Raji (cell line): ENCODE data around the gene AMPD2.
A peak's percentile ranks its signal among the peaks of the same experiment; 100 is the strongest.

Experiments
- POLR2A ChIP-seq: IDR thresholded peaks from 2 replicates; pipeline ENCODE4 v1.6.1; 2011; ENCODE audit warnings: low read depth, low read length, control low read depth; ENCODE audit not compliant: insufficient read depth

Gene AMPD2

DNA sequence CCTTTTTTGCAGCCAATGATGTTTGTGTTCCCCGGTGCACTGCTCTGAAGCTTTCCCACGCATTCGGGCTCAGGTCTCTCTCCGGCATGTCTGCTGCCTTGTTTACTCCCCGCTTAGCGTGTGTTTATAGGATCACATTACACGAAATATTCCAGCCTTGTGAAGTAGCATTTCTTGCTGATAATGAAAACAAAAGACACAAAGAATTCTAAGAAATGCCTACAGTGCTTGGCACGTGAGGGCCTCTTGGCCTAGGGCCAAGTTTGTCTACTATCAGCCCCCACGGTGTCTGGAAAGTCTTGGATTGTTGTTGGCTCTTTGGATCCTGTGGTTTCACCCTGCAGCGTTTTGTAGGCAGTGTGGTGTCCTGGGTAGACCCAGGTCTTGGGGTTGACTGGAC, 25.0 kb downstream of the AMPD2 start:
- no peak for TF ChIP-seq POLR2A

- TF ChIP-seq POLR2A: no peak
Measured at GRCh38 chr1:109649491-109649914, 29.9 kb downstream of the AMPD2 start.

DNA sequence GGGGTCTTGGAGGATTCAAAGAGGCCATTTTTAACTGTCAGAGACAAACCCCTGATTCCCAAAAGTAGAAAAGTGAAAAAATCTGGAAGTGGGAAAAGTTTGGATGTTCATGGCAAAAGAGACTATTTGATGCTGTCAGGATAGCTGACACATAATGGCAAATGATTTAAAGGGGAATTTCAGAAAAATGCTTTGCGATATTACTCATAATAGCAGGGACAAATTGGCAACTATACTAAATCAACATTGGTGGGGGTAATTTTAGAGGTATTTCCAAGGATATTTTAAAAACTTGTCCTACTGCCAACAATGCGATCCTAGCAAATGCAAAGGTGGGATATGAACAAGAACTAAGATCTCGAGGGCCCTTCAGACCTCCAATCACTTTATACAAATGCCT, 31.0 kb downstream of the AMPD2 start:
- no peak for TF ChIP-seq POLR2A

DNA sequence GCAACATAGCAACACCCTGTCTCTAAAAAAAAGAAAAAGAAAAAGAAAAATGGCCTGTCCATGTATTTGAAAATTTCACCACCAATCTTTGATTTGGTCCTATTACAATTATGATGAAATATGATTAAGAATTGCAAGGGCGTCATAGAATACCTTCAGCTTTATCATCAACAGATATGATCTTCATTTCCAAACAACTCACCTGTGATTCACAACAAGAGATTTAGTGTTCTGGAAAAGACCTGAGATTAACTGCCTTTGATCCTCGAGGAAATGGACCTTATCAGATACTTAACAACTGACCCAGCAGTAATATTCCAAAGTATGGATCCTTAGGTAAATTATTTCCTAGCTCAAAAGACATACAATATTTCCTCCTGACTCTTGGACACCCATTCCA, 32.8 kb downstream of the AMPD2 start:
- no peak for TF ChIP-seq POLR2A

DNA sequence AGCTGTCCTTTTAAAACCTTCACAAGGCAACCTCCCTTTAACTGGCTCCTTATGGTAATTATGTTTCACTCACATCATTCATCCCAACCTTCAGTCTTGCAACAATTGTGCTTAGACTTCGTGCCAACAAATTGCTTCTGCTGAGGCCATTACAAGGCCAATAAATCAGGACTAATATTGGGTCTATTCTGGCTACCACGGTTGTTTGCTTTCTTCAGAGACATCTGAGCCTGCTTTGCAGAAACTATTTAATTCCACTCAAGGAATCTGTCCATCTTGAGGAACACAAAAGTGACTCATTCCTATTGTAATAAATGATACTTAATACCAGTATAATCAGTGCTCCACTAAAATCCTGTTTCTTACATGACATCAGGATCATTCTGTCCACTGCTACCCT, 33.7 kb downstream of the AMPD2 start:
- TF ChIP-seq POLR2A: no peak

DNA sequence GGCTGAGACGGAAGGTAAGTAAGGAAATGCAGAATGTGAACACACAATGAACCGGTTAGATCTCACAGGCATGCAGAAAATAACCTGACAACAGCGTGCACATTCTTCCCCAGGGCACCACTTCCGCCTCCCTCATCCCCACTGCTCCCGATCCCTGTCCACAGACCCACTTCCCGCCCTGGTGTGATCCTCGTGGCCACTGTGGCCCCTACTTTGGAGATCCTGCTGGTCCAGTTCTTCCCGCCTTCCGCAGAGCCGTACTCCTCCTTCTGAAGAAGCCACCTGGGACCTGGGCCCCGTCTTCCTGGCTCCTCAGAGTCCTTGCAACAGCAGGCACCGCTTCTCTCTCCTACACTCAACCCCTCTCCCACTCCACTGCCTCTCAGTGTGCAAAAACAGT, 34.9 kb downstream of the AMPD2 start:
- TF ChIP-seq POLR2A: no peak

GRCh38 chr1:109655615-109656519, 36.2 kb downstream of the AMPD2 start, which contains the start of gene GSTM4:
Gene GSTM4, plus strand, starts transcription at chr1:109656099. Its CDS starts 291 bp downstream, at chr1:109656390.
- peak; percentile 65 for TF ChIP-seq POLR2A

DNA sequence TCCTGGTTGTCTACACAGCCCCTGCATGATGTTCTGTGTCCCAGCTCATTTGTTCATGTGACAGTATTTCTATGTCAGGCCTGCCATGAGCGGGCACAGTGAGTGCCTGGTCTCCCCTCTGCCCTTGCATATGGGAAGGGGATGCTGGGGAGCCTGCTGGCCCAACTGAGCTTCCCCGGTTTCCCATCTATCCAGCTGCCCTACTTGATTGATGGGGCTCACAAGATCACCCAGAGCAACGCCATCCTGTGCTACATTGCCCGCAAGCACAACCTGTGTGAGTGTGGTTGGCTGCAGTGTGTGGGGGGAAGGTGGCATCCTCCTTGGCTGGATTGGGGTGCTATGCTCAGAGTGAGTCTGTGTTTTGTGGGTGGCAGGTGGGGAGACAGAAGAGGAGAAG, 37.8 kb downstream of the AMPD2 start:
- no peak for TF ChIP-seq POLR2A

GRCh38 chr1:109657970-109658369, 38.3 kb downstream of the AMPD2 start:
- TF ChIP-seq POLR2A: no peak

- TF ChIP-seq POLR2A: no peak
Measured at GRCh38 chr1:109658533-109659042, 39.0 kb downstream of the AMPD2 start.

GRCh38 chr1:109659145-109659544, 39.5 kb downstream of the AMPD2 start:
- no peak for TF ChIP-seq POLR2A

DNA sequence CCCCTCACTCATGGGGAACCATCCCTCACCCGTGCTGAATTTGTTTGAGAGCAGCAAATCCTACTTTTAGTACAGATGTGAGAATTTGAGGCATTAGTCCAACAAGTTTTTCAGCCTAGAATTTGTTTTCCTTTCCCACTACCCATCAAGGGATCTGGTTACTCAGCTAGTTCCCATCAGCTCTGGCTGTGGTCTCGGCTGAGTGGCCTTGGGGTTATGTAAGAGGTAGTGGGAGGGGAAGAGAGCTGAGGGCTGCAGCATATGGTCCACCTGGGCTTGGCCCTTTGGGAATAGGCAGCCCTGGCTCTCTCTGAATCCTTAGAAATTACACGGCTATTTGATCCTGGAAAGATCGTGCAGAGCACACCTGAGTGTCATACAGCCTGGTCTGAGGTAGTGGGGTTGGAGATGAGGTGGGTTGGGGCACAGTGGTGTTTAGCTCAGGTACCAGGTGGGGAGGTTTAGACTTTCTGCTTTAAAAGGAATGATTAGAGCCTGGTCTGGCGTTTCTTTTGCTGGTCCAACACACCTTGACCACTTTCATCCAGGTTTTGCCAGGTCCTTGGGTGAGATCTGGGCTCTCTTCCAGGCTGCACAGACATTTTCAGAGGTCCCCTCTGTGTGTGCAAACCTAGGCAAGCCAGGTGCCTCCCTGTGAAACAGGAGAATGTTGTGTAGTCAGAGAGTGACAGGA, 40.5 kb downstream of the AMPD2 start:
- TF ChIP-seq POLR2A: no peak

- no peak for TF ChIP-seq POLR2A
Measured at GRCh38 chr1:109661391-109661790, 41.8 kb downstream of the AMPD2 start.

DNA sequence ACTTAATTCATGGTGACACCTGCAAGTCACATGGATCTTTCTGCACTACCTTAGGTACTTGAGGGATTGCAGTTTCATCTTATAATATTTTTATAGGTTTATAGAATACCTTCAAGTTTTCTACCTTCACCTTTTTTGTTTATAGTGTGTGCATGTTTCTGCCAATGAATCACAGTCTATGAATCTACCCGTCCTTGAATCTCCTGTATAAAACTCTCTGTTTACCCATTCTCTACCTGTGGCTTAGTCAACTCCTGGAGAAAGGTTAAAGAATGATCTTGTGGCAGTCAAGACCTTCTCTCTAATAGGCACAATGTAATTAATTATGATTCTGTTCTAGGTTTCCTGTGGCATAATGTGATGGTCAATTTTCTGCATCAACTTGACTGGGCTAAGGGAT, 45.0 kb downstream of the AMPD2 start:
- no peak for TF ChIP-seq POLR2A

DNA sequence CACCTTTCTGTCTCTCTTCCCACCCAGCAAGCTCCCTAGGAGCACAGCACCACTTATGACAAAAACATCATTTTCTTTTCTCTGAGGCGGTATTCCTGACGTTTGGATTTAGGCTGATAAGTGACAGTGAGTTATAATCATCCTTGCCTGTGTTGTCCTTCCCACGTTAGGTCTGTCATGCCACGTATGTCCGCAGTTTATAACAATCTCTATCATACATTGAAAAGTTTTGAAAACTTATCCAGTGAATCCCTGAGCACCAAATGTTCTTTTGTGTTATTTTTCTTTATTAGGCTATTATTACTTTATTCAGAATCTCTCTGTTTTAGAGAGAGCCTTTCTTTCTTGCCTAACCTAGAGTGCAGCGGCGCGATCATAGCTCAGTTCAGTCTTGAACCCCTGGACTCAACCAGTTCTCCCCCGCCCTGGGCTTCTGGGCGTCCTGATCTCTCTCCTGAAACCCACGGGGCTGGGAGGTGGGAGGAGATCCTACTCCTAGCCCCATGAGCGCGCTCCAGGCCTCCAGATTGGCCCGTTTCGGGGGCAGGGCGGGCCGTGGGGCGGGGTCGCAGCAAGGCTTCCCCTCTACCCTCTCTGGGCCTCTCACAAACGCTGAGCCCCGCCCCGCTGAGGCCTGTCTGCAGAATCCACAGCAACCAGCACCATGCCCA, 48.0 kb downstream of the AMPD2 start, which contains the start of gene GSTM2:
Gene GSTM2, plus strand, starts transcription at position 606 of the 671 bp plus-strand sequence. Its CDS starts 59 bp downstream, at position 665.
- TF ChIP-seq POLR2A: no peak
